ENCODE results near the gene SLC6A11. TPM values are rescaled to one million over a fixed set of nuclear protein-coding genes. Genes with fewer than 3 reads are reported as not detected.

The SLC6A11 gene
- polyA plus RNA-seq, 1 experiment: not detected

- Histone ChIP-seq H3K36me3 (ENCODE audit: control insufficient read depth, insufficient read depth, low read length) (no peaks in the 10 kb centered on the region), H3K27me3 (ENCODE audit: control insufficient read depth, insufficient read depth, low read length) (no peaks in the 10 kb centered on the region), H3K4me3 (ENCODE audit: low read depth, low read length) (no peak overlapping the region)
- CTCF ChIA-PET: interaction anchor here (1.3 to 2.2 kb wide), 3 partner anchors 11 to 297 kb away, joined by 3 to 6 read pairs (median 3); no protein-coding TSS in a partner anchor
- no peak for TF ChIP-seq CTCF (IDR thresholded peaks at IDR 0.05; ENCODE audit: insufficient read depth, low read depth, low read length)
- POLR2A ChIA-PET: no interaction called here
- DNase-seq (ENCODE audit: low read depth): no peak
These were observed 44.4 kb upstream of the SLC6A11 start for GRCh38 chr3:10771486-10772270.

GRCh38 chr3:10772271-10773161 lies 43.5 kb upstream of the SLC6A11 start:
- POLR2A ChIA-PET: no interaction called here
- CTCF ChIA-PET: interaction anchor here (0.6 to 2.2 kb wide), 5 partner anchors 10 to 296 kb away, joined by 3 to 6 read pairs (median 3); no protein-coding TSS in a partner anchor
- no peak overlapping the region for H3K4me3 ChIP-seq (ENCODE audit: low read depth, low read length)
- TF ChIP-seq CTCF (IDR thresholded peaks at IDR 0.05; ENCODE audit: insufficient read depth, low read depth, low read length): no peak
- DNase-seq (ENCODE audit: low read depth): no peak
- no peaks in the 10 kb centered on the region for H3K27me3 ChIP-seq (ENCODE audit: control insufficient read depth, insufficient read depth, low read length)
- no peaks in the 10 kb centered on the region for H3K36me3 ChIP-seq (ENCODE audit: control insufficient read depth, insufficient read depth, low read length)

GRCh38 chr3:10774129-10774670 lies 41.8 kb upstream of the SLC6A11 start:
- no peak for TF ChIP-seq CTCF (IDR thresholded peaks at IDR 0.05; ENCODE audit: insufficient read depth, low read depth, low read length)
- CTCF ChIA-PET: no interaction called here
- Histone ChIP-seq H3K4me3 (ENCODE audit: low read depth, low read length) (no peak overlapping the region), H3K27me3 (ENCODE audit: control insufficient read depth, insufficient read depth, low read length) (no peaks in the 10 kb centered on the region), H3K36me3 (ENCODE audit: control insufficient read depth, insufficient read depth, low read length) (no peaks in the 10 kb centered on the region)
- no peak for DNase-seq (ENCODE audit: low read depth)
- POLR2A ChIA-PET: no interaction called here

- Histone ChIP-seq H3K36me3 (ENCODE audit: control insufficient read depth, insufficient read depth, low read length) (no peaks in the 10 kb centered on the region), H3K27me3 (ENCODE audit: control insufficient read depth, insufficient read depth, low read length) (no peaks in the 10 kb centered on the region), H3K4me3 (ENCODE audit: low read depth, low read length) (no peak overlapping the region)
- POLR2A ChIA-PET: no interaction called here
- no peak for TF ChIP-seq CTCF (IDR thresholded peaks at IDR 0.05; ENCODE audit: insufficient read depth, low read depth, low read length)
- CTCF ChIA-PET: no interaction called here
- DNase-seq (ENCODE audit: low read depth): no peak
These were observed 41.2 kb upstream of the SLC6A11 start for GRCh38 chr3:10774825-10775224.

GRCh38 chr3:10775259-10775658 lies 40.8 kb upstream of the SLC6A11 start:
- ChIA-PET POLR2A (no interaction called here), CTCF (interaction anchor here (1.5 kb wide), 1 partner anchor 285 kb away, joined by 3 read pairs; no protein-coding TSS in a partner anchor)
- H3K36me3 ChIP-seq (ENCODE audit: control insufficient read depth, insufficient read depth, low read length): no peaks in the 10 kb centered on the region
- no peak for TF ChIP-seq CTCF (IDR thresholded peaks at IDR 0.05; ENCODE audit: insufficient read depth, low read depth, low read length)
- DNase-seq (ENCODE audit: low read depth): no peak
- H3K27me3 ChIP-seq (ENCODE audit: control insufficient read depth, insufficient read depth, low read length): no peaks in the 10 kb centered on the region
- no peak overlapping the region for H3K4me3 ChIP-seq (ENCODE audit: low read depth, low read length)

Measured in BJ (cell line).